Mucosa of descending colon (tissue), 3 donors: ENCODE results near the gene NLGN4X. TPM values are rescaled to one million over a fixed set of nuclear protein-coding genes. Genes with fewer than 3 reads are reported as not detected.

Experiments used
- ATAC-seq: fragments of 200-7000 bp; cut with Tn5 transposase; one replicate; pipeline ENCODE4 v1.9.1; 2020; ENCODE audit warnings: mild to moderate bottlenecking, moderate library complexity
- DNase-seq, 3 donors: peaks; one replicate each; pipeline ENCODE4 v3.0.0-alpha.2; 2020
- H3K36me3 ChIP-seq: fragments of 200-600 bp; one replicate; pipeline ENCODE4 v1.8.0; 2021; ENCODE audit warnings: low read depth, mild to moderate bottlenecking
- H3K4me1 ChIP-seq: fragments of 200-600 bp; one replicate; pipeline ENCODE4 v1.8.0; 2021; ENCODE audit warnings: low read depth, mild to moderate bottlenecking
- H3K4me3 ChIP-seq: fragments of 200-600 bp; one replicate; pipeline ENCODE4 v1.8.0; 2021; ENCODE audit warnings: mild to moderate bottlenecking
- H3K9me3 ChIP-seq: fragments of 200-600 bp; one replicate; pipeline ENCODE4 v1.8.0; 2021; ENCODE audit warnings: mild to moderate bottlenecking
- intact Hi-C, 2 donors: fragments of 100-400 bp; cut with DNase I in 1 of 2; cut with micrococcal nuclease in 1 of 2; formaldehyde crosslinking; loops; one replicate each; pipeline versions ENCODE4 v1.11.0 to v1.11.1; 2022; cut with DNase I, micrococcal nuclease
- total RNA-seq, 3 donors: library from RNA; stranded (reverse); fragmentation: NEBNext Ultra II Directional in 2 of 3; extraction: Animal tissue kit (Norgen Biotek cat#: 25700) in 2 of 3; gene quantifications; one replicate each; pipeline versions ENCODE4 v1.2.1 to v1.2.4, GENCODE V29; 2021 to 2023
- TF ChIP-seq, protein P1 (sequence below): fragments of 200-600 bp; IDR thresholded peaks from one replicate; pipeline ENCODE4 v1.8.0; 2022; ENCODE audit warnings: antibody characterized with exemption, mild to moderate bottlenecking
- donor health status: DM: no; HTN: no; CAD: no; lungs with moderate emphysema.
- donor health status: DM: no; HTN: no; CAD: no.
- donor health status: DM: no; HTN: yes; CAD: no.

Gene NLGN4X
- total RNA-seq, 3 donors from 2014 or later = 0.93 to 6.2 (median 1.1) TPM

DNA sequence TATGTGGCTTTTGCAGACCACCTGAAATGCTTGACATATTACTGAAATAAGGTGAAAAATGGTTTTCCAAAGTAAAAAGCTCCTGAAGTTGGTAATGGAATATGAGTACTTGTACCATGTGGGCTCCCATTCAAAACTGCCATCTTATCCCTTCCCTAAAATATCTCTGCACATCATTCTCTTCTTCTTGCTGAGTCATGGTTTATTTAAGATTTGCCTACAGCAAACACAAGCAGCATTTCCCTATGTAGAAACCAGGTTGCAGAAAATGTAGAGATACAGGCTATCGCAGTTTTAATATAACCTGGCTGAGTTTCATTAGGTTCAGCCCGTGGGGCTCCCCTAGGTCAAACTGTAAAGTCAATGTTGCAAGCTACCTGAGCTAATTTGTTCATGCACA, 270.1 kb downstream of the NLGN4X start:
- intact Hi-C loops = no loop called here
- no peak overlapping the region for H3K4me3 ChIP-seq
- TF ChIP-seq, protein P1, sequence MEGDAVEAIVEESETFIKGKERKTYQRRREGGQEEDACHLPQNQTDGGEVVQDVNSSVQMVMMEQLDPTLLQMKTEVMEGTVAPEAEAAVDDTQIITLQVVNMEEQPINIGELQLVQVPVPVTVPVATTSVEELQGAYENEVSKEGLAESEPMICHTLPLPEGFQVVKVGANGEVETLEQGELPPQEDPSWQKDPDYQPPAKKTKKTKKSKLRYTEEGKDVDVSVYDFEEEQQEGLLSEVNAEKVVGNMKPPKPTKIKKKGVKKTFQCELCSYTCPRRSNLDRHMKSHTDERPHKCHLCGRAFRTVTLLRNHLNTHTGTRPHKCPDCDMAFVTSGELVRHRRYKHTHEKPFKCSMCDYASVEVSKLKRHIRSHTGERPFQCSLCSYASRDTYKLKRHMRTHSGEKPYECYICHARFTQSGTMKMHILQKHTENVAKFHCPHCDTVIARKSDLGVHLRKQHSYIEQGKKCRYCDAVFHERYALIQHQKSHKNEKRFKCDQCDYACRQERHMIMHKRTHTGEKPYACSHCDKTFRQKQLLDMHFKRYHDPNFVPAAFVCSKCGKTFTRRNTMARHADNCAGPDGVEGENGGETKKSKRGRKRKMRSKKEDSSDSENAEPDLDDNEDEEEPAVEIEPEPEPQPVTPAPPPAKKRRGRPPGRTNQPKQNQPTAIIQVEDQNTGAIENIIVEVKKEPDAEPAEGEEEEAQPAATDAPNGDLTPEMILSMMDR = no peak

DNA sequence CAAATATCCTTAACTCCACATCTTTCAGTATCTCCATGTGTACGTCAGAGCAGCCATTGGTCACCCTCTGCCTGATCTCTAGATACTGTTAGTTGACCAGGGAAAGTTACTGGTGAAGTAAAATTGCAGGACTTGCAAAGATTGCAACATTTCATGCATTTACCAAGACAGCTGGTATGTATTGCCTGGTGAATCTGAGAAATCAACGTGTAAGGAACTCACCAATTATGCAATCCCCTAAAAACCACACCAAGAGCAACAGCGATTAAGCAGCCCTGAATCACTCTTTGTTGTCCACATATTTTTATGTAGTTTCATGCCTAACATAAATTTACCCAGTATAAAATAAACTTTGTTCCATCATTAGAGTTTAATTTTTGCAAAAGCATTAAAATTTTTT, 271.2 kb downstream of the NLGN4X start:
- ATAC-seq = no peak
- Histone ChIP-seq H3K4me3 (no peak overlapping the region), H3K4me1 (no peaks in the 10 kb centered on the region), H3K36me3 (no peaks in the 10 kb centered on the region), H3K9me3 (no peaks in the 10 kb centered on the region)
- TF ChIP-seq, protein P1 = no peak
- no peak for DNase-seq
- intact Hi-C loops = no loop called here

More for the DNA sequence above, 270.1 kb downstream of the NLGN4X start:
- ATAC-seq (no peak), DNase-seq (no peak)
- H3K4me1 ChIP-seq = no peaks in the 10 kb centered on the region
- H3K9me3 ChIP-seq = no peaks in the 10 kb centered on the region
- H3K36me3 ChIP-seq = no peaks in the 10 kb centered on the region

DNA sequence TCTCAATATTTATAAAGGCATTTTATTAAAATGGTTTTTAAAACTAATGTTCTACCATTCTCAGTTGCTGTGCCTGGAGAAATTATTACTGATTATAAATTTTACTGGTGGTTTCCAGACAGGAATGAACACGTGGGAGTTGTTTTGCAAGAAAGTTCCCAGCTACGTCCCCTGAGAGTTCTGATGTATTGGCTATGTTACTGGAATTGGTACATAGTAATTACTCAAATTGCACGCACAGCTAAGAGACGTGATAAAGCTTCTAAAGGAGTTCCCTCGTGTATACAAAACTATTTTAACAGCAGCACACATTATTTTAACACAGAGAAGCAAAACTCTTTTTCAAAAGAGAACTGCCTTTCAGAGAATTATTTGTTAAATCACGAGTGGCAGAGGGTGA, 292.2 kb downstream of the NLGN4X start:
- ATAC-seq (no peak), DNase-seq (peak in 1 of 3 donors; percentile 1)
- Histone ChIP-seq H3K36me3 (no peaks in the 10 kb centered on the region), H3K4me3 (no peak overlapping the region), H3K4me1 (no peaks in the 10 kb centered on the region), H3K9me3 (no peaks in the 10 kb centered on the region)
- intact Hi-C loops = no loop called here
- TF ChIP-seq, protein P1 = no peak

DNA sequence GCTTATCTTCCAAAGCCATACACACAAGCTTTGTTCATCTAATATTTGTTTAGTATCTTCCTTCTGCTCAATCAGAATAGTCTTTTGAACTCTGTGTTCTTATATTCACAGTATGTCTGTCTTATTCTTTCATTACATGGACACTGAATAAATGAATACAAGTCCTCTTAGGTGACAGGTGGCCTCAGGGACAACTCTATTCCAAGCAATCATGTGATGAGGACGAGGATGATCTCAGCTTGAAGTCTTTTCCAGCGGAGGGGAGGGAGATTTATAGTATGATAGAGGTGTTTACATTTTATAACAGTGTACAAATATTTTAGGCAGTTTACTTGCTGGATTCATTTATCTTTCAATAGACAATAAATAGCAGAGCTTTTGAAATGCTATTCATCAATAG, 300.4 kb downstream of the NLGN4X start:
- ATAC-seq = no peak
- no peak for DNase-seq
- TF ChIP-seq, protein P1 = no peak
- no peak overlapping the region for H3K4me3 ChIP-seq
- H3K36me3 ChIP-seq = no peaks in the 10 kb centered on the region
- no peaks in the 10 kb centered on the region for H3K9me3 ChIP-seq
- H3K4me1 ChIP-seq = no peaks in the 10 kb centered on the region
- intact Hi-C loops = no loop called here

DNA sequence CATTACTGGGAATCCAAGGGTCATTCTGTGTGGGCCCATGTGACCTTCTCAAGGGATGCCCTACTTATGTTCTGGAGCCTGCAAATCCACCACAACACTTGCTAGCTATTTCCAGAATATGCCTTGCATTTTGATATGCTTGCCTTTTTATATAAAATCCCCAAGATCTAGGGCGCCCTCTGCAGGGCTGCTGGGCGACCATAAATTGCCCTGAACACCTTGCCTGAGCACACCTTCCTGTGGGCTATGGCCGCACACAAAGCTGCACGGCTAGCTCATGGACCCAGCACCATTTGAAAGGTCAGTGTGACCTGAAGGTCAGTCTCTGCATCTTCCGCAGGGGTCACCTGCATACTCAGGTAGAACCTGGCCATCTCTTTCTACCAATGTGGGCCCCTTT, 311.7 kb downstream of the NLGN4X start:
- DNase-seq (peak in 1 of 3 donors; percentile 1), ATAC-seq (no peak)
- no peaks in the 10 kb centered on the region for H3K9me3 ChIP-seq
- TF ChIP-seq, protein P1 = no peak
- H3K4me3 ChIP-seq = no peak overlapping the region
- H3K4me1 ChIP-seq = no peaks in the 10 kb centered on the region
- intact Hi-C loops = no loop called here
- H3K36me3 ChIP-seq = no peaks in the 10 kb centered on the region

DNA sequence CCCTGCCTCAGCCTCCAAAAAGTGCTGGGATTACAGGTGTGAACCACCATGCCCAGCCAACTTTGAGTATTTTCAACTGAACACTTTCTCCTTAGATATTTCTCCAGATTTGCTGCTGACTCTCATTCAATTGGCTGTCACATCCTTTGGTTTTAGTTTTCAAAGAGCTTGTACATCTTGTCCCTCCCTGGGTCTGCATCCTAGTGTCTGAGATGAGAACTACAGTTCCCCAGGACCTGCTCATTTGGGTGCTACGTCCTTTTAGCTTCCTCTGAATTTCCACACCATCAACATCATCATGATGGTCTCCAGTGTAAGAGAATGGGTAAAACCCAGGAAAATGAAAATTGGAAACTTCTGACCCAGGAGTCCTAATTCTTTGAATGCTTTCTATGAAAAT, 312.9 kb downstream of the NLGN4X start:
- TF ChIP-seq, protein P1 = no peak
- ATAC-seq = no peak
- Histone ChIP-seq H3K36me3 (no peaks in the 10 kb centered on the region), H3K4me3 (no peak overlapping the region), H3K4me1 (no peaks in the 10 kb centered on the region), H3K9me3 (no peaks in the 10 kb centered on the region)
- intact Hi-C loops = no loop called here
- no peak for DNase-seq
